GM23338 (cell line): Measurements from ENCODE around the gene TNFRSF19. TPM values are rescaled to one million over a fixed set of nuclear protein-coding genes. Genes with fewer than 3 reads are reported as not detected.

Experiments used
- ATAC-seq: fragments of 200-7000 bp; cut with Tn5 transposase; 3 replicates; pipeline ENCODE4 v1.9.1; 2020
- DNase-seq: peaks from one replicate; pipeline ENCODE4 v3.0.0-alpha.2; 2015; ENCODE audit warnings: low spot score
- H2AFZ ChIP-seq: fragments of 200-600 bp; sonication (generic); 2 replicates; pipeline ENCODE4 v1.8.0; 2016; ENCODE audit warnings: antibody characterized with exemption, mild to moderate bottlenecking, moderate library complexity
- H3F3A ChIP-seq: fragments of 200-600 bp; sonication (generic); replicated peaks from 2 replicates; pipeline ENCODE4 v1.8.0; 2017; ENCODE audit warnings: antibody characterized with exemption, mixed run types, low read depth
- H3K27ac ChIP-seq: fragments of 200-600 bp; sonication (generic); 2 replicates; pipeline ENCODE4 v1.6.1; 2016; ENCODE audit warnings: low read depth
- H3K27me3 ChIP-seq: fragments of 200-600 bp; sonication (generic); 2 replicates; pipeline ENCODE4 v1.8.0; 2016; ENCODE audit warnings: mild to moderate bottlenecking, mixed run types, moderate library complexity; ENCODE audit not compliant: insufficient read depth
- H3K36me3 ChIP-seq: fragments of 200-600 bp; sonication (generic); 2 replicates; pipeline ENCODE4 v1.8.0; 2016; ENCODE audit warnings: mild to moderate bottlenecking; ENCODE audit not compliant: insufficient read depth
- H3K4me1 ChIP-seq: fragments of 200-600 bp; sonication (generic); 2 replicates; pipeline ENCODE4 v1.8.0; 2016; ENCODE audit warnings: mild to moderate bottlenecking, moderate library complexity; ENCODE audit not compliant: insufficient read depth
- H3K4me2 ChIP-seq: fragments of 200-600 bp; sonication (generic); 2 replicates; pipeline ENCODE4 v1.7.1; 2017; ENCODE audit warnings: mixed run types
- H3K4me3 ChIP-seq: fragments of 200-600 bp; sonication (generic); 2 replicates; pipeline ENCODE4 v1.6.1; 2016; ENCODE audit warnings: mixed run types
- H3K79me2 ChIP-seq: fragments of 200-600 bp; sonication (generic); replicated peaks from 2 replicates; pipeline ENCODE4 v1.8.0; 2017; ENCODE audit warnings: mild to moderate bottlenecking; ENCODE audit not compliant: insufficient read depth
- H3K9me2 ChIP-seq: fragments of 200-600 bp; sonication (generic); 2 replicates; pipeline ENCODE4 v1.8.0; 2017; ENCODE audit not compliant: insufficient read depth
- H4K20me1 ChIP-seq: fragments of 200-600 bp; sonication (generic); replicated peaks from 2 replicates; pipeline ENCODE4 v1.8.0; 2017; ENCODE audit warnings: mild to moderate bottlenecking; ENCODE audit not compliant: insufficient read depth
- H3K27ac Mint-ChIP-seq: 2 replicates; pipeline ENCODE4 v1.8.0; 2020; ENCODE audit warnings: inconsistent platforms, mild to moderate bottlenecking, moderate library complexity, mixed read lengths
- H3K27me3 Mint-ChIP-seq: 3 replicates; pipeline ENCODE4 v1.8.0; 2022; ENCODE audit warnings: low read depth, mild to moderate bottlenecking, moderate library complexity, mixed read lengths, inconsistent platforms; ENCODE audit not compliant: insufficient read depth, poor library complexity
- H3K36me3 Mint-ChIP-seq: 3 replicates; pipeline ENCODE4 v1.8.0; 2021; ENCODE audit warnings: low read depth, mild to moderate bottlenecking, inconsistent platforms, moderate library complexity, mixed read lengths
- H3K4me1 Mint-ChIP-seq: 3 replicates; pipeline ENCODE4 v1.8.0; 2020; ENCODE audit warnings: mild to moderate bottlenecking, inconsistent platforms, mixed read lengths
- H3K4me3 Mint-ChIP-seq: 3 replicates; pipeline ENCODE4 v1.8.0; 2021; ENCODE audit warnings: moderate library complexity, mild to moderate bottlenecking, inconsistent platforms, mixed read lengths
- H3K9me3 Mint-ChIP-seq: 3 replicates; pipeline ENCODE4 v1.8.0; 2020; ENCODE audit warnings: moderate library complexity, mild to moderate bottlenecking, inconsistent platforms, mixed read lengths
- CREB1 ChIP-seq: fragments of 250-450 bp; sonication (Bioruptor Pico); IDR thresholded peaks from 2 replicates; pipeline ENCODE4 v1.5.0; 2020; ENCODE audit warnings: low read depth, mild to moderate bottlenecking, moderate library complexity
- CTCF ChIP-seq, 2 experiments: fragments of 200-600 bp in 1 of 2; sonication (generic) in 1 of 2; conservative IDR thresholded peaks; 2 replicates each; pipeline versions ENCODE4 v1.5.1 to v1.6.1; 2016 to 2017; ENCODE audit warnings: antibody characterized with exemption in 2 of 2, low read depth in 2 of 2, mild to moderate bottlenecking in 2 of 2, moderate library complexity in 1 of 2
- ETS1 ChIP-seq: IDR thresholded peaks from 2 replicates; pipeline ENCODE4 v1.6.1; 2016; ENCODE audit warnings: antibody characterized with exemption
- EZH2 ChIP-seq: fragments of 200-600 bp; sonication (generic); IDR thresholded peaks from one replicate; pipeline ENCODE4 v1.8.0; 2017; ENCODE audit warnings: antibody characterized with exemption, mild to moderate bottlenecking, low read depth; ENCODE audit not compliant: unreplicated experiment
- EZH2phosphoT487 ChIP-seq: fragments of 200-600 bp; sonication (generic); IDR thresholded peaks from one replicate; pipeline ENCODE4 v1.8.1; 2018; ENCODE audit warnings: antibody characterized with exemption; ENCODE audit not compliant: unreplicated experiment
- JUNB ChIP-seq: IDR thresholded peaks from one replicate; pipeline ENCODE4 v1.6.1; 2016; ENCODE audit warnings: antibody characterized with exemption; ENCODE audit not compliant: unreplicated experiment
- NANOG ChIP-seq: IDR thresholded peaks from 2 replicates; pipeline ENCODE4 v1.6.1; 2016; ENCODE audit warnings: antibody characterized with exemption, borderline replicate concordance
- POLR2AphosphoS5 ChIP-seq: IDR thresholded peaks from 2 replicates; pipeline ENCODE4 v1.6.1; 2016; ENCODE audit warnings: antibody characterized with exemption, low read depth
- REST ChIP-seq: IDR thresholded peaks from one replicate; pipeline ENCODE4 v1.6.1; 2018; ENCODE audit warnings: antibody characterized with exemption; ENCODE audit not compliant: unreplicated experiment
- STAT1 ChIP-seq: IDR thresholded peaks from one replicate; pipeline ENCODE4 v1.6.1; 2016; ENCODE audit warnings: antibody characterized with exemption; ENCODE audit not compliant: unreplicated experiment
- ZNF114 ChIP-seq: fragments of 250-450 bp; sonication (Bioruptor Pico); IDR thresholded peaks from 2 replicates; pipeline ENCODE4 v1.5.0; 2020; ENCODE audit warnings: mild to moderate bottlenecking, moderate library complexity
- ZNF331 ChIP-seq: fragments of 250-450 bp; sonication (Bioruptor Pico); IDR thresholded peaks from 2 replicates; pipeline ENCODE4 v1.5.0; 2020; ENCODE audit warnings: low read depth, mild to moderate bottlenecking, moderate library complexity
- polyA plus RNA-seq: library from polyadenylated mRNA; unstranded; fragments of >200 nt; fragmentation: Nextera tagmentation; extraction: Ambion mirVana; gene quantifications from 2 replicates; pipeline ENCODE4 v1.2.1, GENCODE V29; 2016
- total RNA-seq: library from RNA; depleted of rRNA; stranded (reverse); fragments of >200 nt; shearing (Covaris generic); gene quantifications from 2 replicates; pipeline ENCODE4 v1.2.3, GENCODE V29; 2014

Gene TNFRSF19
- total and polyA plus RNA-seq, 2 experiments from 2014 or later, result 0.21 to 0.35 TPM

GRCh38 chr13:23651439-23651838 is 81.2 kb downstream of the TNFRSF19 start:
- Mint-ChIP-seq H3K27me3 (peaks cover 3% of the 10 kb centered on the region), H3K9me3 (no peaks in the 10 kb centered on the region), H3K27ac (no peak overlapping the region), H3K36me3 (no peaks in the 10 kb centered on the region), H3K4me1 (peaks cover 16% of the 10 kb centered on the region), H3K4me3 (no peak overlapping the region)
- DNase-seq (no peak), ATAC-seq (no peak)
- no peak overlapping the region for H3K4me2 ChIP-seq
- no peaks in the 10 kb centered on the region for H3K36me3 ChIP-seq
- no peak overlapping the region for H2AFZ ChIP-seq
- no peaks in the 10 kb centered on the region for H3K27me3 ChIP-seq
- no peak for TF ChIP-seq CTCF (conservative IDR thresholded peaks at IDR 0.05; ENCODE audit: low read depth in 2 of 2)
- no peak for TF ChIP-seq STAT1
- no peak for TF ChIP-seq POLR2AphosphoS5
- no peak for TF ChIP-seq REST
- no peak for TF ChIP-seq NANOG
- TF ChIP-seq JUNB, result no peak
- no peak overlapping the region for H3K4me3 ChIP-seq
- H3K4me1 ChIP-seq, result peaks cover 11% of the 10 kb centered on the region
- H3F3A ChIP-seq, result no peaks in the 10 kb centered on the region
- H3K27ac ChIP-seq, result no peak overlapping the region
- no peaks in the 10 kb centered on the region for H4K20me1 ChIP-seq
- H3K79me2 ChIP-seq, result no peaks in the 10 kb centered on the region
- H3K9me2 ChIP-seq, result no peaks in the 10 kb centered on the region

- H3F3A ChIP-seq, result no peaks in the 10 kb centered on the region
- H3K4me2 ChIP-seq, result no peak overlapping the region
- H3K79me2 ChIP-seq, result no peaks in the 10 kb centered on the region
- no peaks in the 10 kb centered on the region for H3K27me3 ChIP-seq
- H3K36me3 ChIP-seq, result no peaks in the 10 kb centered on the region
- no peak for ATAC-seq
- DNase-seq, result no peak
- no peaks in the 10 kb centered on the region for H3K9me2 ChIP-seq
- Mint-ChIP-seq H3K9me3 (no peaks in the 10 kb centered on the region), H3K27ac (no peak overlapping the region), H3K36me3 (no peaks in the 10 kb centered on the region), H3K4me3 (no peak overlapping the region), H3K27me3 (peaks cover 3% of the 10 kb centered on the region), H3K4me1 (peaks cover 19% of the 10 kb centered on the region)
- no peak overlapping the region for H3K27ac ChIP-seq
- H4K20me1 ChIP-seq, result no peaks in the 10 kb centered on the region
- no peak overlapping the region for H2AFZ ChIP-seq
- peaks cover 15% of the 10 kb centered on the region for H3K4me1 ChIP-seq
- H3K4me3 ChIP-seq, result no peak overlapping the region
- TF ChIP-seq ETS1 (no peak), ZNF114 (no peak), POLR2AphosphoS5 (no peak), JUNB (no peak), EZH2phosphoT487 (no peak), ZNF331 (CRISPR knock-in tag) (no peak), NANOG (no peak), CREB1 (CRISPR knock-in tag) (no peak), EZH2 (no peak), STAT1 (no peak)
These were observed 81.7 kb downstream of the TNFRSF19 start for GRCh38 chr13:23651887-23652286.
